K562 (cell line): ENCODE data around the gene NRF1. TPM values are rescaled to one million over a fixed set of nuclear protein-coding genes. Genes with fewer than 3 reads are reported as not detected.

ENCODE experiments used
- ATAC-seq: fragments of 200-7000 bp; cut with Tn5 transposase; 3 replicates; pipeline ENCODE4 v1.9.1; 2020; ENCODE audit warnings: moderate library complexity
- BruUV-seq: library from RNA; stranded (reverse); fragments of 400-500 nt; replicated peaks from 2 replicates; lab custom pipeline; 2021; lab: Mats Ljungman, UMichigan
- CTCF ChIA-PET: fragments of 300-600 bp; formaldehyde crosslinking; extraction: SDS; loops from one replicate; lab custom pipeline; 2021; ENCODE audit warnings: low intra/inter-chr PET ratio; lab: Yijun Ruan, JAX
- POLR2A ChIA-PET: fragments of 300-600, 350-650 bp; sonication (Branson Sonifier 250); formaldehyde crosslinking; extraction: SDS; loops from one replicate; lab custom pipeline; 2021; ENCODE audit warnings: antibody characterized with exemption, inconsistent platforms; lab: Yijun Ruan, JAX
- DNase-seq, 4 experiments: peaks; one replicate each; pipeline versions ENCODE4 v3.0.0 to v3.0.0-alpha.2; 2011 to 2018; ENCODE audit warnings: low spot score in 3 of 4, mixed read lengths in 3 of 4; ENCODE audit errors: extremely low read depth in 1 of 4
- FAIRE-seq: peaks from 2 replicates; lab custom pipeline; 2011; peaks lifted over from hg19 to GRCh38; lab: Jason Lieb, UNC
- H2AFZ ChIP-seq: 2 replicates; pipeline ENCODE4 v1.6.0; 2011; ENCODE audit warnings: low read depth, low read length, control low read depth, inconsistent platforms
- H3K27ac ChIP-seq: fragments of 200-600 bp; 3 replicates; pipeline ENCODE4 v1.8.0; 2011; ENCODE audit warnings: low read depth, mild to moderate bottlenecking, control low read depth, inconsistent platforms, low read length, moderate library complexity, mixed read lengths; ENCODE audit errors: extremely low read depth
- H3K27me3 ChIP-seq, 2 experiments: fragments of 300-600 bp in 1 of 2; 2 replicates in 1 of 2; 3 replicates in 1 of 2; pipeline versions ENCODE4 v1.6.0 to v1.8.0; 2011; ENCODE audit warnings: inconsistent platforms in 2 of 2, low read length in 2 of 2, mild to moderate bottlenecking in 1 of 2, mixed read lengths in 1 of 2, moderate library complexity in 1 of 2; ENCODE audit not compliant: control insufficient read depth in 2 of 2, insufficient read depth in 2 of 2
- H3K36me3 ChIP-seq: fragments of 300-600 bp; 3 replicates; pipeline ENCODE4 v1.8.0; 2011; ENCODE audit warnings: mild to moderate bottlenecking, low read length, inconsistent platforms; ENCODE audit not compliant: control insufficient read depth, insufficient read depth
- H3K4me1 ChIP-seq, 2 experiments: fragments of 200-600 bp in 1 of 2; replicated peaks in 1 of 2; 2 replicates in 1 of 2; 3 replicates in 1 of 2; pipeline versions ENCODE4 v1.5.1 to v1.8.0; 2011; ENCODE audit warnings: inconsistent platforms in 2 of 2, low read length in 2 of 2, mild to moderate bottlenecking in 1 of 2, mixed read lengths in 1 of 2, moderate library complexity in 1 of 2; ENCODE audit not compliant: control insufficient read depth in 2 of 2, insufficient read depth in 2 of 2
- H3K4me2 ChIP-seq: 2 replicates; pipeline ENCODE4 v1.6.1; 2011; ENCODE audit warnings: low read length, control low read depth, inconsistent platforms, mixed read lengths; ENCODE audit not compliant: insufficient read depth
- H3K4me3 ChIP-seq: fragments of 200-600 bp; sonication (generic), shearing (Covaris generic); 2 replicates; pipeline ENCODE4 v1.5.1; 2016; ENCODE audit warnings: control low read depth, inconsistent platforms
- H3K79me2 ChIP-seq: fragments of 200-600 bp; 3 replicates; pipeline ENCODE4 v1.8.0; 2011; ENCODE audit warnings: low read length, inconsistent platforms; ENCODE audit not compliant: control insufficient read depth, insufficient read depth
- H3K9ac ChIP-seq, 2 experiments: 2 replicates each; pipeline versions ENCODE4 v1.6.0 to v1.6.1; 2011; ENCODE audit warnings: low read depth in 2 of 2, low read length in 2 of 2, control low read depth in 1 of 2, inconsistent platforms in 1 of 2, mild to moderate bottlenecking in 1 of 2, mixed read lengths in 1 of 2; ENCODE audit not compliant: insufficient read depth in 1 of 2
- H3K9me1 ChIP-seq: one replicate; pipeline ENCODE4 v1.6.0; 2011; ENCODE audit warnings: inconsistent platforms, mild to moderate bottlenecking, low read length, moderate library complexity; ENCODE audit not compliant: control insufficient read depth, insufficient read depth
- H3K9me3 ChIP-seq: replicated peaks from 2 replicates; pipeline ENCODE4 v1.5.1; 2011; ENCODE audit warnings: low read depth, low read length, inconsistent platforms; ENCODE audit not compliant: control insufficient read depth, insufficient read depth
- H4K20me1 ChIP-seq: replicated peaks from 2 replicates; pipeline ENCODE4 v1.6.1; 2011; ENCODE audit warnings: low read length, inconsistent platforms, mixed read lengths; ENCODE audit not compliant: control insufficient read depth, insufficient read depth
- BRD4 ChIP-seq: fragments of 200-600 bp; sonication (generic); IDR thresholded peaks from 2 replicates; pipeline ENCODE4 v1.6.1; 2017; ENCODE audit warnings: inconsistent platforms
- CXXC5 ChIP-seq: fragments of 250-450 bp; sonication (Bioruptor Pico); IDR thresholded peaks from 2 replicates; pipeline ENCODE4 v1.8.0; 2022; ENCODE audit warnings: inconsistent platforms, mild to moderate bottlenecking, moderate library complexity
- ELK1 ChIP-seq: sonication (generic); formaldehyde crosslinking; IDR thresholded peaks from 2 replicates; pipeline ENCODE4 v1.8.1; 2022; ENCODE audit warnings: missing genetic modification reagents
- FOXK1 ChIP-seq: sonication (generic); formaldehyde crosslinking; IDR thresholded peaks from 2 replicates; pipeline ENCODE4 v1.8.0; 2022; ENCODE audit warnings: missing genetic modification reagents, mild to moderate bottlenecking, borderline replicate concordance
- HNRNPLL ChIP-seq: fragments of 200-400 bp; formaldehyde crosslinking; IDR thresholded peaks from 2 replicates; pipeline ENCODE4 v1.6.1; 2017; ENCODE audit warnings: low read length, low read depth, mild to moderate bottlenecking; ENCODE audit not compliant: poor library complexity, severe bottlenecking
- MAFF ChIP-seq: IDR thresholded peaks from 2 replicates; pipeline ENCODE4 v1.6.1; 2012; ENCODE audit warnings: low read length, improper control_type of control experiment
- MAFK ChIP-seq: IDR thresholded peaks from 2 replicates; pipeline ENCODE4 v1.6.1; 2011; ENCODE audit warnings: low read length, improper control_type of control experiment
- MAX ChIP-seq: sonication (generic); formaldehyde crosslinking; IDR thresholded peaks from 2 replicates; pipeline ENCODE4 v1.9.0; 2022; ENCODE audit warnings: mild to moderate bottlenecking, missing genetic modification reagents
- NFIC ChIP-seq: fragments of 450-650 bp; IDR thresholded peaks from 2 replicates; pipeline ENCODE4 v1.6.1; 2017; ENCODE audit warnings: mild to moderate bottlenecking, inconsistent platforms
- NFIX ChIP-seq: fragments of 250-450 bp; sonication (Bioruptor Pico); IDR thresholded peaks from 2 replicates; pipeline ENCODE4 v1.4.0; 2020; ENCODE audit warnings: low read depth, mild to moderate bottlenecking, moderate library complexity
- RBM25 ChIP-seq: fragments of 200-400 bp; formaldehyde crosslinking; IDR thresholded peaks from 2 replicates; pipeline ENCODE4 v1.6.1; 2018; ENCODE audit warnings: low read length, low read depth, moderate library complexity; ENCODE audit not compliant: severe bottlenecking
- RFX7 ChIP-seq: fragments of 250-450 bp; sonication (Bioruptor Pico); IDR thresholded peaks from 2 replicates; pipeline ENCODE4 v1.5.1; 2021; ENCODE audit warnings: mild to moderate bottlenecking
- TARDBP ChIP-seq: fragments of 450-650 bp; IDR thresholded peaks from 2 replicates; pipeline ENCODE4 v1.6.1; 2016
- WGBS: fragments of 100-300 bp; shearing (Covaris generic); methylation state at CpG from one replicate; pipeline ENCODE4 v1.1.6; 2016; ENCODE audit warnings: low coverage, mixed read lengths; ENCODE audit not compliant: insufficient coverage; ENCODE audit errors: missing lambda C conversion rate; 5-methylcytosine and 5-hydroxymethylcytosine counted together
- in situ Hi-C: fragments of 300-500 bp; cut with MboI; formaldehyde crosslinking; loops from 4 replicates; pipeline ENCODE4 v1.15.0; 2018; ENCODE audit warnings: inconsistent platforms, mixed read lengths
- intact Hi-C: fragments of 100-400 bp; cut with micrococcal nuclease; formaldehyde crosslinking; loops from 2 replicates; pipeline ENCODE4 v1.14.2; 2022
- polyA plus RNA-seq, 8 experiments: library from polyadenylated mRNA; depleted of rRNA in 4 of 8; stranded (reverse) in 5 of 8; unstranded in 3 of 8; fragments of >200 nt; fragmentation: Nextera tagmentation in 2 of 8; fragmentation: Illumina TruSeq in 1 of 8; extraction: Ambion mirVana in 2 of 8; extraction: Trizol in 1 of 8; gene quantifications; 2 replicates each; pipeline versions ENCODE4 v1.2.1 to v1.2.3, GENCODE V29; 2011 to 2014; ENCODE audit warnings: inconsistent platforms in 1 of 8, missing spikeins in 1 of 8
- total RNA-seq, 7 experiments: library from RNA; depleted of rRNA in 6 of 7; stranded (reverse); fragments of >200 nt in 6 of 7; fragmentation: Illumina TruSeq in 2 of 7; extraction: Trizol in 2 of 7; gene quantifications; 2 replicates each; pipeline versions ENCODE4 v1.2.1 to v1.2.3, GENCODE V29; 2011 to 2021; ENCODE audit warnings: low replicate concordance in 1 of 7

Gene NRF1
- total and polyA plus RNA-seq, 9 of the 15 experiments (the other 6 are each of a cell fraction or from before 2014, with no cell fraction given) = 8.6 to 28.8 (median 20.3) TPM

GRCh38 chr7:129793506-129794310 lies 182.2 kb downstream of the NRF1 start:
- WGBS = 34% methylated on average over 9 of the region's 9 CpGs
- peak; percentile 28 for TF ChIP-seq RBM25
- no peak for TF ChIP-seq HNRNPLL
- TF ChIP-seq RFX7 = no peak
- TF ChIP-seq MAFK = peak; percentile 29
- TF ChIP-seq CXXC5 (CRISPR knock-in tag) = no peak
- peak; percentile 94 for TF ChIP-seq NFIC
- TF ChIP-seq NFIX (CRISPR knock-in tag) = no peak
- no peak for TF ChIP-seq ELK1 (CRISPR knock-in tag)
- TF ChIP-seq MAFF = peak; percentile 44; the same call in 1 of the 2 replicates
- TF ChIP-seq BRD4 = no peak
- TF ChIP-seq FOXK1 (CRISPR knock-in tag) = 0 out of 2 replicates have a peak, but pooled peaks have one; percentile 9
- TF ChIP-seq TARDBP = no peak
- TF ChIP-seq MAX (CRISPR knock-in tag) = 0 out of 2 replicates have a peak, but pooled peaks have one; percentile 14
- TF ChIP-seq, all 486 proteins: peak for 6
- Histone ChIP-seq H3K4me1 (peaks cover 0 to 11% of the 10 kb centered on the region in 2 experiments; a peak in 3 of 5 replicates), H3K9ac (peak overlapping the region in 1 of 2 experiments; percentile 41; a peak in 2 of 4 replicates), H3K27ac (no peak overlapping the region), H3K9me3 (no peaks in the 10 kb centered on the region), H3K4me2 (no peak overlapping the region), H3K9me1 (no peaks in the 10 kb centered on the region), H3K36me3 (no peaks in the 10 kb centered on the region), H3K4me3 (no peak overlapping the region), H2AFZ (no peak overlapping the region), H3K79me2 (no peaks in the 10 kb centered on the region), H4K20me1 (0 out of 2 replicates have a peak, but pooled peaks cover 3% of the 10 kb centered on the region), H3K27me3 (no peaks in the 10 kb centered on the region)
- POLR2A ChIA-PET = interaction anchor here (0.6 kb wide), 1 partner anchor 78 kb away, joined by 3 read pairs; no protein-coding TSS in a partner anchor
- DNase-seq (peak in 2 of 4 experiments; percentile 65 to 68), ATAC-seq (no peak), FAIRE-seq (peak; percentile 26)
- intact Hi-C loops (no loop called here), in situ Hi-C loops (no loop called here)
- BruUV-seq = no TSS peak
- CTCF ChIA-PET = no interaction called here
